HG03103 (cell line): ENCODE data around the gene NIPAL3.
"Not testable (repeated sequence)": the region's sequence is repeated elsewhere in the genome, so short reads cannot be mapped to it uniquely, and the experiment has no call there.

ENCODE experiments used
- ATAC-seq: cut with Tn5 transposase; IDR thresholded peaks from one replicate; pipeline ENCODE4 v1.9.1; 2021; ENCODE audit warnings: low read depth; ENCODE audit not compliant: unreplicated experiment

Gene NIPAL3

DNA sequence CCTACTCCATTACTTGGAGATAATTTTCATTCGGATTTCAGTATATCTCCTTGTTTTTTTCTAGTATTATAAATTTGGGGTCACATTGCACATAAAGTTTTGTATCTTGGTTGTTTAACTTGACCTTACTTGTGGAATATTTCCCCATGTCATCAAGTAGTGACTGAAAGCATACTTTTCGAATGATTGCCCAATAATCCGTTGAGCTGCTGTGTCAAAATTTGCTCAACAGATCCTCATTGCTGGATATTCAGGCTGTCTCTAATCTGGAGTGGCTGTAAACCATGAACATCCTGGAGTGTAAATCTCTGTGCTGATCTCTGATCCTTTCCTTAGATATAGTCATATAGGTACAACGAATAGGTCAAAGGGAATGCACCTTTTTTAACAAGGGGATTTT is 4.9 kb downstream of the NIPAL3 start:
- ATAC-seq: no peak

DNA sequence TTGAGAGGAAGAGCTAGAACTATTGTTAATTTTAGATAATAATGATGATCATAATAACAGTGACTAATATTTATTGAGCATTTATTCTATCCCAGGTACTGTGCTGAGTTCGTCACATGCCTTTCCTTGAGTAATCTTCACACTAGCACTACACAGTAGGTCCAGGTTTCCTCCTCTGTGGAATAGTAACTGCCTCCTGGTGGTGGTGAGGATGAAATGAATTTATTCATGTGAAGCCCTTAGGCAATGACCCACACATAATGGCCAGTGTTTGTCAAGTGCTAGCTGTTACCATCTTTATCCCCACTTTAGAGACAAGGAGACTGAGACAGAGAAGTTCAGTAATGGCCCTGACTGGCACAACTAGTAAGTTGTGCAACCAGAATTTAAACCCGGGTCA is 5.9 kb downstream of the NIPAL3 start:
- no peak for ATAC-seq

DNA sequence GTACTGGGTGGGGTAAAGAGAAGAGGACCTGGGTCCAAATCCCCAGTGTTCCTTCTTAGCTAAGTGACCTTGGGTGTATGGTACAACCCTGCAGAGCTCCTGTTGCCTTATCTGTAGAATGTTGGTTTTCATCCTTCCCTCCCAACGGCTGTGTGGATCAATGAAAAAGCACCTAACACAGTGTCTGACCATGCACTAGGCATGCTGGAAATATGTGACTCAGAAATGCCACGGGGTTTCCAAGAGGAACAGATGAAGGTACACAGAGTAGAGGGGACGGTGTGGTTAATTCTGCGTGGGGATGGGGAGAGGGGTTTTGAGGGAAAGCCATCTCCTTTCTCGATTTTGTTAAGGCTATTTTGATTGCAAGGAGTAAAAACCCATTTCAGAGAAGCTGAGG is 8.6 kb downstream of the NIPAL3 start:
- ATAC-seq: no peak

DNA sequence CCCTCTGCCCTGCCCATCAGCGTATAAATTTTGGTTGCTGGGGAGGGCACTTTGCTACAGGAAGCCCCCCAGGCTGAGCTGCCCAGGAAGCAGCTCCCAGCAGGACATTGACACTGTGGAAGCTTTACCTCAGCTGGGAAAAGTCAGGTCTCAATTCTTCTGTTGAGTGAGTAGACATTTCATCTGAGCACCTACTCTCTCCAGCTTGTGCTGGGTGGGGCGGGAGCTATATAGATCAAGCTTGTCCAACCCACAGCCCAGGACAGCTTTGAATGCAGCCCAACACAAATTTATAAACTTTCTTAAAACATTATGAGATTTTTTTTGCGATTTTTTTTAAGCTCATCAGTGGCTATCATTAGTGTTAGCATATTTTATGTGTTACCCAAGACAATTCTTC is 9.4 kb downstream of the NIPAL3 start:
- ATAC-seq: no peak

DNA sequence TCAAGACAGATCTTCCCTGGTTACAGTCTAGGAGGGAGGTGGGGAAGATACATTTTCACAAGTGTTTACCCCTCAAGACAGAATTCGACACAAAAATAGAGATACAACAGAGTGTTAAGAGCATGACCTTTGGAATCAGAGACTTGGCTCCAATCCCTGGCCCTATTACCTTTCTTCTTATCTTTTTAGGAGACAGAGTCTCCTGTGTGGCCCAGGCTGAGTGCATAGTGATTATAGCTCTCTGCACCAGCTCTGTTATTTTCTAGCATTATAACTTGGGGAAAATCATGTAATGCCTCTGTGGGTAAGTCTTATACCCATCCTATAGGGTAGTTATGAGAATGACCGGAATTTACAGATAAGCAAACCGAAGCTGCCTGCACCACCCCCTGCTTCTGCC is 9.8 kb downstream of the NIPAL3 start:
- no peak for ATAC-seq

DNA sequence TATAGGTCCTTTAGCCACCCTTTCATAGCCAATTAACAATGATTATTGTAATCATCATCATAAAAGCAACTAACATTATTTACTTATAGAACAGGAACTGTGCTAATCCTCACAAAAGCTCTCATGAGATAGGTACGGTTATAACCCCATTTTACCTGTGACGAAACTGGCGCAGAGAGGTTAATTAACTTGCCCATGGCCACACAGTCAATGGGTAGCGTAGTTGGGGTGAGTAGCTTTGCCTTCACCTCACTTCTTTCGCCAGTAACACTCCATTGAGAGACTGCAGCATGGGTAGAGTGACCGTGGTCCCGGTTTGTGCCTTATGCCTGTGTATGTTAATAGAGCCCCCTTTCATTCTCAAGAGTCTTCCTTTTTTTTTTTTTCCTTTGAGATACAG is 10.3 kb downstream of the NIPAL3 start:
- no peak for ATAC-seq

DNA sequence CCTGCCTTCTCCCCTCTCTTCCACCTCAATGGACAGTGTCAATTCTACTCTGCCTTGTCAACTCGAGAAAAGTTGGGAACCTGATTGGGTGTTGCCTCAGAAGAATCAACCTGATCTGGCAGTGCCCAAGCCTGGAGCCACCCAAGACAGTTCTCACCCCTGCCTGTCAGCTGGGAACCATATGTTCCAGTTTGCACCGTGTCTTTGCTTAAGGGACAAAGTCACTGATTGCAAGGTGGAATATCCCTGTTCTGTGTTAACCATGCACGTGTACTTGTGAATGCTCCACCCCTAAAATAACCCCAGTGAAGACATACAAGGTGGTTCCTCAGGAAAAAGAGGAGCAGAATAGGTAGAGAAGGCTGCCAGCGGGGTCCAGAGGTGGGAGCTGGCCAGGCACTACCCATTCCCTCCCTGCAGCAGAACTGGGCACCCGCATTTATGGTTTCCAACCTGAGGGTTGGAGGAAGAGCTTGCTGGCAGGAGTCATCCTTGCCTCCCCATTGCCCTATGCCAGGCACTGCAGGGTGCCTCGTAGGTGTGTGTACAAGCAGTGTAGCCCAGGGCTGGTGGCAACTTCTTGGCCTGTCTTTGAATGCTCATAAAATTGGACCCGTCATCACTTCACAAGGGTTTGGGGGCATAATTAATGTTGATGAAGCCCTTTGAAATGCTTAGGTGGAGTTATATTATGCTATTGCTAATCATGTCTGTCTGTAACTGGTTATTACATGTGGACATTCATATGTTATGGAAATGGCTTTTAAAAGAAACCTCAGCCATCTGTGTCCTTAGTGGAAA is 11.3 kb downstream of the NIPAL3 start:
- ATAC-seq: no peak

DNA sequence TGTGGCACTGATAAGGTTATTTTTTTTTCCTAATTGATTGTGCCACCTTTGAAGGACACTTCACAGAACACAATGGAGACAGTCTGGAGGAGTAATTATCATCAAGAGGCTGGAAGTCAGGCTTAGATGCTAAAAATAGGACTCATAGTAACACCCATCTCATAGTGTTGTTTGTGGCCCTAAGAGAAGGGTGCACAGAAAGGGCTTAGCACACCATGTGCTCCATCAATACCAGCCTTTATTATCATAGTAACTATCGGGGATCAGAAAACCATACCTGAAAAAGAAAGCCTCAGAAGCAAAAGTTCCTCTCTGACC is 11.9 kb downstream of the NIPAL3 start:
- no peak for ATAC-seq

DNA sequence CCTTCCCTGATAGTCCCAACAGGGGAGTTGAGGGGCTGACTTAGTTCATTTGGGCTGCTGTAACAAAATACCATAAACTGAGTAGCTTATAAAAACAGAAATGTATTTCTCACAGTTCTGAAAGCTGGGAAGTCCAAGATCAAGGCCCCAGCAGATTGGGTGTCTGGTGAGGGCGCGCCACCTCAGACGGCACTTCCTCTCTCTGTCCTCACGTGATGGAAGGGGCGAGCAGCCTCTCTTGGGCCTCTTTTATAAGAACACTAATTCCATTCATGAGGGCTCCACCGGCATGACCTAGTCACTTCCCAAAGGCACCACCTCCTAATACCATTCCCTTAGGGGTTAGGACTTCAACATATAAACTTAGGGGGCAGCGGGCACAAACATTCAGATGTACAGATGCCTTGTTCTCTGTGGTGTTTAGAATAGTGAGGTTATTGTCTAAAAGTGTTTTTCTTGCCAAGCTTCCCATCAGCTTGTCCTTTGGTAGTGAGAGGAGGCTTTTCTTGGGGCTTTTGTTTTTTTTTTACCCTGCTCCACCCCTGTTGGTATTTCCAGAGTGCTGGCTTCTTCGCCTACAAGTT is 20.3 kb downstream of the NIPAL3 start:
- no peak for ATAC-seq

DNA sequence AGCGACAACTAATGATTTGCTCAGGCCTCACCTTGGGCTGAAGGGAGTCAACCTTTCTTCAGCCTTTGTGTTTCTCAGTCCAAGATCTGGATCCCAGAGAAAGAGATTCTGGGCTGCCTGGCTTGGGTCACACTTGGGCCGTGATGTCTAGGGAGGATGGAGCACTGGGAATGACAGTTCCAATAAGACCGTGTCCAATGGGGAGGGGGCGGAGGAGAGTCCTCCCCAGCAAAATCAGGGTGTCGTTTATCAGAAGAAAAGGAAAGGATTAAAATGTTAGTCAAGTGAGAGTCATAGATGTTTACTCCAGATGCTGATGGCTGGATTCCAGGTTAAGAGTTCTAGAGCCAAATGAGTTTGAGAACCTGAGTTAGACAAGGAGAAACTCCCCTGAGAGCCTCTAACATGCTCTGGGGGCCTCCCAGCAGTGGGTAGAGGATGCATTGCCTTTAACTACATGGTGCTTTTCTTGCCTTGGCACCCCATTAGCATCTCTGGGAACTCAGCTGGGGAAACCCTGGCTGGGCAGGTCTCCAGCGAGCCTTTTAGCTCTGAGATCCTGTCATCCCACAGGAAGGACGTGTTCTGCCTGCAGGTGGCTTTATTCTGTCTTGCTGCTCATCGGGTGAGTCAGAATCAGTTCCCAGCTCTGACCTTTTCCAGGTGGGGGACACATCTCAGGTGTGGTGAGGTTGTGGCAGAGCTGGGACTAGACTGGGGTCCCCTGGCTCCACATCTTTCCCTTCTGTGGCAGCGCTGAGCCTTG is 22.2 kb downstream of the NIPAL3 start:
- no peak for ATAC-seq

DNA sequence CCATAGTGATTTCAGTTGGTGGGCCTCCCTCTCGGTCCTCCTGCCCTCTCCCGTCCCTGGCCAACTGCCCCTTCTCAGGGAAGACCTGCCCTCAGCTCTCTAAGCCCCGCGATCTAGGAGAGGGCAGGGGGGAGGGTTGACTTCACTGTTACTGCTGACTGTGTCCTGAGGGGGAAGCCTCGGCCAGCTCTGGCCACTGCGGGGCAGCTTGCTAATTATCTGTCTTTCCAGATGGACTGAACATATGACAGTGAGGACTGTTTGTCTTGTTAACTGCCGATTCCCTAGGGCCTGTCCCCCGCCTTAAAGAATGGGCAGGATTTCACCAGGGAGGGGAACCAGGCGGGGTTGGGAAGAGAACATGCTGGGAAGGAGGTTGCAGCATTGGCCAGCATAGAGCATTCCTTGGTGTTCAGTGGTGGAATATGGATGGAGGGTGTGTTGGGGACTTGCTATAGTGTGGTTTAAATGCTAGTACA is 22.9 kb downstream of the NIPAL3 start:
- no peak for ATAC-seq

DNA sequence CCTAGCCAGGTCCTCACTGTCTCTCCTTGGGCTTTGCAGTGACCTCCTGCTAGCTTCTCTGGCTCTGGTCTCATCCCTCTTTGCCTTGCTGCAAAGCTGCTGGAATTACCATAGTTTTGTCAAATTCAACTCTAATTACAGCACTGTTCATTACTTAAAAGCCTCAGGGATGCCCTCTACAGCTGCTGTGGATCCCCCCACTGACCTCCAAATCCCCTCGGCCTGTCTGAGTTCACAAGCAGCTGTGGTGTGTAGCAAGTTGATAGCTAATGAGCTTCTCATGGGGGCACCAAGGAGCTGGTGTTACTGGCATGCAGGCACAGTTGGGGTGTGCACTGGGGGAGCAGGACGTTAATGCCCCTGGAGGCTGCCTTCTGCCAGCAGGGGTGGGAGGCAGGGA is 24.8 kb downstream of the NIPAL3 start:
- no peak for ATAC-seq

DNA sequence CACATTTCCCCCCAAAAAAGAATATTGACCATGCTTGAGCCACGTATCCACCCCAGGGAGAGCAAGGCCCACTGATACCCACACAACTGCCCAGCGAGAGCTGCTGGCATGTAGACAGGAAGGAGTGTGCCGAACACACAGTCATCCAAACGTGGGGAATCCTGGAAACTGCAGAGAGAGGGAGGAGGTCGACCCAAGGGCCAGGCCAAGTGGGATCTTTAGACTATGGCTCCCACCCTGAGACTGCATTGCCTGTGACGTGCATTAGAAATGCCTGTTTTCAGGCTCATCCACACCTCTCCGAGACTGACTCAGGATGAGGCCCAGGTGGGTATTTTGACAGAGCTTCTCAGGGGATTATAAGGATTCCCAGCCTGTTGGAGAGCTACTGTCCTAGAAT is 25.9 kb downstream of the NIPAL3 start:
- ATAC-seq: no peak

DNA sequence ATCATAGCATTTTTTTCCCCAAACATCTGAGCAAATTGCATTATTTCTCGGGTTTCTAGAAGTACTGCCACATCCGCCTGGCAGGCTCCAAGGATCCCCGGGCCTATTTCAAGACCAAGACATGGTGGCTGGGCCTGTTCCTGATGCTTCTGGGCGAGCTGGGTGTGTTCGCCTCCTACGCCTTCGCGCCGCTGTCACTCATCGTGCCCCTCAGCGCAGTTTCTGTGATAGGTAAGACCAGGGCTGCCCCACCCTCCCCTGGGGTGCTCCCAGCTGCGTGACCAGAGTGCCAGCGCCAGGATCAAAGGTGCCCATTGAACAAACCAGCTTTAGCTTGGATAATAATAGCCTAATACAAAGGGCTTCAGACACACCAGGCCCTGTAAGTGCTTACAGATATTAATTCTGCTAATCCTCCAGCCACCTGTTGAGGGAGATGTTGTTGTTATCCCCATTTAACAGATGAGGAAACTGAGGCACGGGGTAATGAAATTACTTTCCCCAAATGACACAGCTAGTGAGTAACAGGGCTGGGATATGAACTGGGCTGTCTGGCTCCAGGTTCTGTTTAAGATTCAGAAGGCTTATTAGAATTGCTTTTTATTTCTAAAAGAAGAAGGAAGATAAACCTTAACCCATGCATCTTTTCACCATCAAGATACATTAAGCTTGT is 26.5 kb downstream of the NIPAL3 start:
- ATAC-seq: no peak

DNA sequence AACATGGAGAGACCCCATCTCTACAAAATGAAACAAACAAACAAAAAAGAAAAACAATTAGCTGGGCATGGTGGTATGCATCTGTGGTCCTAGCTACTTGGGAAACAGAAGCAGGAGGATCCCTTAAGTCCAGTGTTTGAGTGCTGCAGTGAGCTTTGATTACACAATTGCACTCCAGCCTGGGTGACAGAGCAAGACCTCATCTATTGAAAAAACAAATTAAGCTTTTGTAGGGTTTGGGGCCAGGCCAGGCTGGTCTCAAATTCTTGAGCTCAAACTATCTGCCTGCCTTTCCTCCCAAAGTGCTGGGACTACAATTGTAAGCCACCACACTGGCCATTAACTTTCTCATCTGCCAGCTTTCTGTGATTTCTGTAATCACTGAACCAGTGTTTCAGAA is 27.2 kb downstream of the NIPAL3 start:
- ATAC-seq: no peak

DNA sequence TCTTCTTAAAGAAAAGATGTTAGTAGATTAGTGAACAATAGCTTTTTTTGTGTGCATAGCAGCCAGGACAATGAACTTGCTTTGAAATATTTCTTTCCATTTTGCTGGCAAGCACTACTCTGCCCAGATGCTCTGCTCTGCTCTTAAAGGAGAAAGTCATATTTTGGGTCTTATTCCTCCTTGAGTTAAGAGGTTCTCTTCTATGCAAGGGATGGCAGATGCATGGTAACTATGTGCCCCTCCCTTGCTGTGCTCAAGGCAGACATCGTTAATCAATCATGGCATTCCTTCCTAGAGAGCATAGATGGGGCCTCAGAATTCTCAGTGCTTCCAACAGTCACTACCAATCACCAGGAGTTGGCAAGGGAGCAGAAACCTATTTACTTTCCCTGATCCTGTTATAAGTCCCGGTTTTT is 27.6 kb downstream of the NIPAL3 start:
- ATAC-seq: no peak

DNA sequence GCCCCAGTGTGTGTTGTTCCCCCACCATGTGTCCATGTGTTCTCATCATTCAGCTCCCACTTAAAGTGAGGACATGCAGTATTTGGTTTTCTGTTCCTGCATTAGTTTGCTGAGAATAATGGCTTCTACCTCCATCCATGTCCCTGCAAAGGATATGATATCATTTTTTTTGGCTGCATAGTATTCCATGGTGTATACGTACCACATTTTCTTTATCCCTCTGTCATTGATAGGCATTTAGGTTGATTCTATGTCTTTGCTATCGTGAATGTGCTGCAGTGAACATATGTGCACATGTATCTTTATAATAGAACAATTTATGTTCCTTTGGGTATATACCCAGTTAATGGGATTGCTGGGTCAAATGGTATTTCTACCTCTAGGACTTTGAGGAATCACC is 30.8 kb downstream of the NIPAL3 start:
- not testable (repeated sequence) for ATAC-seq

DNA sequence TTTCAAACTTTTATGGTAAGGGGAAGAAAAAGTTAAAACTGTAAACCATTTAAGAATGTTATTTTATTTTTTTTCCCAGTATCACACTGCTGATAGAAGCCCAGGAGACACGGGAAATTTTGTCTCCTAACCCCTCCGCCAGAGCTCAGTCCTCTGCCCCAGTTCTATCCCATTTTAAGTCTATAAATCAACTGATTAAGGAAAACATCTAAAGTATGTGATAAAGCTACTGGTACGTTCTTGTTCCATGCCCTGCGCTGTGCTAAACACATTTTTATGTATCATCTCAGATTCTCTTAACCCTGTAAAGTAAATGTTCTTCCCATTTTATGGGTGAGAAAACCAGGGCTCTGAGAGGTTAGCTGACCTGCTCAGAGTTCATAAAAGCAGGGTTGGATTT is 34.7 kb downstream of the NIPAL3 start:
- ATAC-seq: no peak

DNA sequence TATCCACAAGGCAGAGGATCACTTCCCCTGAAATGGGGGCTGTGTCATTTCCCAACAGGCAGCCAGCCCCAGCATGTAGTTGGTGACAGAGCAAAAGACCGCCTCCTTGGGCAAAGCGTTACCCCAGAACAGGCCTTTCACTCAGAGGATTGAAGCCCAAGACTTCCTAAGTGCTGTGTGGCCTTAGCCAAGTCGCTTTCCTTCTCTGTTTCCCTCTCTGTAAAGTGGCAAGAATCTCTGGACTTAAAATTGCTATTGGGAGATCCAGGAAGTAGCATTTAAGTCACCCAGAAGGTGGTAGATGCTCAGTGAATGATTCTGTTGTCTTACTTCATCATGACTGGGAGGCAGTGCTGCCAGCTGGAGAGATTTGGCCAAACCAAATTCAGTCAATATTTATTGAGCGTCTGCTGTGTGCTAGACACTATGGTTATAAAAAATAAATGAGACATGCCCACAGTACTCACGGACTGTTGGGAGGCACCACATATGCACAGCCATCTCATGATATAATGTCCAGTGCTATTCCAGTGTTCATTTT is 35.3 kb downstream of the NIPAL3 start:
- ATAC-seq: no peak

DNA sequence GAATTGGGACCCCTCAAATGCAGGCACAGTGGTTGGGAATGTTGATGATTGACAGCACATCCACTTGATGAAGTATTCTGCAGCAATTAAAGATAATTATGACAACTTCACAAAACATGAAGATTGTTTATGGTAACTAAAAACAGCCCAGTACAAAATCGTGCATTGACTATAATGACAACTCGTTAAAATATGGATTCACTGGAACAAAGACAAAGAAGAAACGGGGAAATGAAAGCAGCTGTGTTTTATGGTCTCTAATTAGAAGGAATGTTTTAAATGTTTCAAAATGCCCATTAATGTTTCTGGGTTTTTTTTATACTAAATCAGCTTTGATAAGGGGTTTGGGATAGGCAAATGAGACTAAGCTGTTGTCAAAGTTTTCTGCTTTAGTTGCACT is 36.1 kb downstream of the NIPAL3 start:
- no peak for ATAC-seq

DNA sequence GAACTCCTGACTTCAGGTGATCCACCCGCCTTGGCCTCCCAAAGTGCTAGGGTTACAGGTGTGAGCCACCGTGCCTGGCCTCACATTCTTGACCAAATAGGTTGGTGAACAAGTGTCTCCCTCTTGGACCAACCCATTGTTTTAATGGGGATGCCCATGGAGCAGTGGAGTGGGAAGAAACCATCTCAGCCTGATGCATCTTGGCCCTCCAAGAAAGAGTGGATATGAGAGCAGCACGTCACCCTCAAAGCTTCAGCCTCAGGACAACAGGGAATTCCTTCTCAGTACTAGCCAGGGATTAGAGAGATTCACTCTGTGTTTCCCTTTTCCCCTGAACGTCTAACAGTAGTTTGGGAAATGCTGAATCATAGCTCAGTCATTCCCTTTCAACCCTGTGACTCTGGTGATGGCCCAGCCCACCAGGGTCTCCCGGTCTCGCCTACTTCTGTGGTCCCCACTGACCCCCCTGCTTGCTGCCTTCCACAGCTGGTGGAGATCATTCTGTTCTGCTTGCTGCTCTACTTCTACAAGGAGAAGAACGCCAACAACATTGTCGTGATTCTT is 37.4 kb downstream of the NIPAL3 start:
- no peak for ATAC-seq
